PC-9 (cell line): ENCODE measurements around the gene ZNG1F.
"Not testable (repeated sequence)": the region's sequence is repeated elsewhere in the genome, so short reads cannot be mapped to it uniquely, and the experiment has no call there.

Experiments used
- EZH2 ChIP-seq: fragments of 200-600 bp; sonication (generic); IDR thresholded peaks from 2 replicates; pipeline ENCODE4 v1.8.0; 2017; ENCODE audit warnings: antibody characterized with exemption, low read depth
- TF ChIP-seq, protein P1 (sequence below): fragments of 200-600 bp; sonication (generic); conservative IDR thresholded peaks from 2 replicates; pipeline ENCODE4 v1.6.1; 2017; ENCODE audit warnings: mixed run types, antibody characterized with exemption, mild to moderate bottlenecking, moderate library complexity

DNA sequence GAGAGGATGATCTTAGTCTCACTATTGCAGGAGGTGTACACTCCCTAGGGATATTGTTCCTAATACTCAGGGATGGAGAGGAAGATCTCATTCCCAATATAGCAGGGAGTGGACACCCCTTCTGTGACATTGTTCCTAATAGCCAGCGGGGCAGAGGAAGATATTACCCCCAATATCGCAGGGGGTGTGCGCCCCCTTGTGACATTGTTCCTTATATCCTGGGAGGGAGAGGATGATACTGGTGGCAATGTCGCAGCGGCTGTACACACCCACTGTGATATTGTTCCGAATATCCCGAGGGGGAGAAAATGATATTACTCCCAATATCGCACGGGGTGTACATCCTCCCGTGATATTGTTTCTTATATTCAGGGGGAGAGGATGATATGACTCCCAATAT lies 78.2 kb downstream of the ZNG1F start:
- TF ChIP-seq, protein P1, sequence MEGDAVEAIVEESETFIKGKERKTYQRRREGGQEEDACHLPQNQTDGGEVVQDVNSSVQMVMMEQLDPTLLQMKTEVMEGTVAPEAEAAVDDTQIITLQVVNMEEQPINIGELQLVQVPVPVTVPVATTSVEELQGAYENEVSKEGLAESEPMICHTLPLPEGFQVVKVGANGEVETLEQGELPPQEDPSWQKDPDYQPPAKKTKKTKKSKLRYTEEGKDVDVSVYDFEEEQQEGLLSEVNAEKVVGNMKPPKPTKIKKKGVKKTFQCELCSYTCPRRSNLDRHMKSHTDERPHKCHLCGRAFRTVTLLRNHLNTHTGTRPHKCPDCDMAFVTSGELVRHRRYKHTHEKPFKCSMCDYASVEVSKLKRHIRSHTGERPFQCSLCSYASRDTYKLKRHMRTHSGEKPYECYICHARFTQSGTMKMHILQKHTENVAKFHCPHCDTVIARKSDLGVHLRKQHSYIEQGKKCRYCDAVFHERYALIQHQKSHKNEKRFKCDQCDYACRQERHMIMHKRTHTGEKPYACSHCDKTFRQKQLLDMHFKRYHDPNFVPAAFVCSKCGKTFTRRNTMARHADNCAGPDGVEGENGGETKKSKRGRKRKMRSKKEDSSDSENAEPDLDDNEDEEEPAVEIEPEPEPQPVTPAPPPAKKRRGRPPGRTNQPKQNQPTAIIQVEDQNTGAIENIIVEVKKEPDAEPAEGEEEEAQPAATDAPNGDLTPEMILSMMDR, result not testable (repeated sequence)
- TF ChIP-seq EZH2, result not testable (repeated sequence)
